ENCODE data around the gene CNIH2.

The CNIH2 gene

GRCh38 chr11:66279092-66279734 is 1.2 kb downstream of the CNIH2 start:
- Histone ChIP-seq H3K9me3 (ENCODE audit: control extremely low read depth in 1 of 5, control insufficient read depth in 4 of 5, insufficient read depth in 2 of 5, low read depth in 1 of 5, low read length in 4 of 5) (no peaks in the 10 kb centered on the region), H3K4me3 (ENCODE audit: control insufficient read depth in 1 of 7, extremely low read depth in 1 of 7, insufficient read depth in 4 of 7, low read depth in 2 of 7, low read length in 6 of 7) (no peak overlapping the region), H3K36me3 (ENCODE audit: control insufficient read depth in 4 of 4, insufficient read depth in 4 of 4, low read length in 3 of 4) (peaks cover 5 to 25% (median 19%) of the 10 kb centered on the region in 4 experiments), H3K4me1 (ENCODE audit: control extremely low read depth in 1 of 4, control insufficient read depth in 4 of 4, insufficient read depth in 4 of 4, low read length in 3 of 4) (peaks cover 0 to 40% (median 32%) of the 10 kb centered on the region in 4 experiments), H3K27me3 (replicated peaks in 2 of 5; ENCODE audit: control insufficient read depth in 4 of 5, insufficient read depth in 5 of 5, low read length in 4 of 5) (peaks cover 0 to 18% (median 15%) of the 10 kb centered on the region in 5 experiments), H3K27ac (ENCODE audit: insufficient read depth in 1 of 2, low read depth in 1 of 2, low read length in 2 of 2, poor library complexity in 1 of 2, severe bottlenecking in 2 of 2) (no peak overlapping the region)
- 89% methylated on average over 15 of the region's 15 CpGs for WGBS (ENCODE audit: insufficient coverage)
- ChIA-PET CTCF (interaction anchor here (1.2 to 11.6 kb wide), 5 partner anchors 10 to 57 kb away, joined by 3 to 100 read pairs (median 6); partner anchors contain the start of genes RAB1B and YIF1A), POLR2A (interaction anchor here (0.7 to 1.1 kb wide), 2 partner anchors 10 kb away, joined by 3 to 6 read pairs; partner anchors contain the start of genes RAB1B and YIF1A)
- no peak for DNase-seq

GRCh38 chr11:66280428-66280827 is 2.5 kb downstream of the CNIH2 start:
- Histone ChIP-seq H3K27me3 (replicated peaks in 2 of 5; ENCODE audit: control insufficient read depth in 4 of 5, insufficient read depth in 5 of 5, low read length in 4 of 5) (peaks cover 0 to 18% (median 14%) of the 10 kb centered on the region in 5 experiments), H3K4me1 (ENCODE audit: control extremely low read depth in 1 of 4, control insufficient read depth in 4 of 4, insufficient read depth in 4 of 4, low read length in 3 of 4) (peaks cover 0 to 40% (median 32%) of the 10 kb centered on the region in 4 experiments), H3K27ac (ENCODE audit: insufficient read depth in 1 of 2, low read depth in 1 of 2, low read length in 2 of 2, poor library complexity in 1 of 2, severe bottlenecking in 2 of 2) (no peak overlapping the region), H3K36me3 (ENCODE audit: control insufficient read depth in 4 of 4, insufficient read depth in 4 of 4, low read length in 3 of 4) (peaks cover 0 to 19% (median 11%) of the 10 kb centered on the region in 4 experiments), H3K4me3 (ENCODE audit: control insufficient read depth in 1 of 7, extremely low read depth in 1 of 7, insufficient read depth in 4 of 7, low read depth in 2 of 7, low read length in 6 of 7) (no peak overlapping the region), H3K9me3 (ENCODE audit: control extremely low read depth in 1 of 5, control insufficient read depth in 4 of 5, insufficient read depth in 2 of 5, low read depth in 1 of 5, low read length in 4 of 5) (no peaks in the 10 kb centered on the region)
- POLR2A ChIA-PET: interaction anchor here (0.6 to 1.1 kb wide), 2 partner anchors 66 to 336 kb away, joined by 3 to 5 read pairs; partner anchors contain the start of gene RBM14
- DNase-seq: no peak
- CTCF ChIA-PET: interaction anchor here (1.1 to 11.6 kb wide), 7 partner anchors 9 to 58 kb away, joined by 3 to 100 read pairs (median 4); partner anchors contain the start of genes RAB1B and YIF1A
- WGBS (ENCODE audit: insufficient coverage): 97% methylated on average over 11 of the region's 14 CpGs

GRCh38 chr11:66281001-66281400 is 3.0 kb downstream of the CNIH2 start:
- Histone ChIP-seq H3K27me3 (replicated peaks in 2 of 5; ENCODE audit: control insufficient read depth in 4 of 5, insufficient read depth in 5 of 5, low read length in 4 of 5) (peaks cover 0 to 18% (median 14%) of the 10 kb centered on the region in 5 experiments), H3K27ac (ENCODE audit: insufficient read depth in 1 of 2, low read depth in 1 of 2, low read length in 2 of 2, poor library complexity in 1 of 2, severe bottlenecking in 2 of 2) (no peak overlapping the region), H3K4me1 (ENCODE audit: control extremely low read depth in 1 of 4, control insufficient read depth in 4 of 4, insufficient read depth in 4 of 4, low read length in 3 of 4) (peaks cover 0 to 40% (median 32%) of the 10 kb centered on the region in 4 experiments), H3K36me3 (ENCODE audit: control insufficient read depth in 4 of 4, insufficient read depth in 4 of 4, low read length in 3 of 4) (peaks cover 0 to 14% (median 7%) of the 10 kb centered on the region in 4 experiments), H3K9me3 (ENCODE audit: control extremely low read depth in 1 of 5, control insufficient read depth in 4 of 5, insufficient read depth in 2 of 5, low read depth in 1 of 5, low read length in 4 of 5) (no peaks in the 10 kb centered on the region), H3K4me3 (ENCODE audit: control insufficient read depth in 1 of 7, extremely low read depth in 1 of 7, insufficient read depth in 4 of 7, low read depth in 2 of 7, low read length in 6 of 7) (no peak overlapping the region)
- no peak for DNase-seq
- 98% methylated on average over 5 of the region's 6 CpGs for WGBS (ENCODE audit: insufficient coverage)
- ChIA-PET CTCF (interaction anchor here (0.7 to 11.6 kb wide), 7 partner anchors 8 to 59 kb away, joined by 3 to 100 read pairs (median 4); partner anchors contain the start of genes RAB1B and YIF1A), POLR2A (interaction anchor here (0.6 kb wide), 1 partner anchor 66 kb away, joined by 5 read pairs; no protein-coding TSS in a partner anchor)

- POLR2A ChIA-PET: interaction anchor here (1.0 kb wide), 1 partner anchor 14 kb away, joined by 3 read pairs; the partner anchor contains the start of gene RAB1B
- WGBS (ENCODE audit: insufficient coverage): 25% methylated on average over 8 of the region's 20 CpGs
- peaks cover 0 to 31% (median 23%) of the 10 kb centered on the region in 4 experiments for H3K4me1 ChIP-seq (ENCODE audit: control extremely low read depth in 1 of 4, control insufficient read depth in 4 of 4, insufficient read depth in 4 of 4, low read length in 3 of 4)
- peaks cover 0 to 18% (median 14%) of the 10 kb centered on the region in 5 experiments for H3K27me3 ChIP-seq (replicated peaks in 2 of 5; ENCODE audit: control insufficient read depth in 4 of 5, insufficient read depth in 5 of 5, low read length in 4 of 5)
- no peak for DNase-seq
- no peaks in the 10 kb centered on the region for H3K9me3 ChIP-seq (ENCODE audit: control extremely low read depth in 1 of 5, control insufficient read depth in 4 of 5, insufficient read depth in 2 of 5, low read depth in 1 of 5, low read length in 4 of 5)
- H3K4me3 ChIP-seq (ENCODE audit: control insufficient read depth in 1 of 7, extremely low read depth in 1 of 7, insufficient read depth in 4 of 7, low read depth in 2 of 7, low read length in 6 of 7): no peak overlapping the region
- peaks cover 0 to 8% (median 2%) of the 10 kb centered on the region in 4 experiments for H3K36me3 ChIP-seq (ENCODE audit: control insufficient read depth in 4 of 4, insufficient read depth in 4 of 4, low read length in 3 of 4)
- CTCF ChIA-PET: interaction anchor here (1.0 to 11.6 kb wide), 7 partner anchors 14 to 60 kb away, joined by 3 to 100 read pairs (median 4); partner anchors contain the start of gene RAB1B
- no peak overlapping the region for H3K27ac ChIP-seq (ENCODE audit: insufficient read depth in 1 of 2, low read depth in 1 of 2, low read length in 2 of 2, poor library complexity in 1 of 2, severe bottlenecking in 2 of 2)
These were observed 3.9 kb downstream of the CNIH2 start for GRCh38 chr11:66281776-66282467.

- no peak overlapping the region for H3K4me3 ChIP-seq (ENCODE audit: control insufficient read depth in 1 of 7, extremely low read depth in 1 of 7, insufficient read depth in 4 of 7, low read depth in 2 of 7, low read length in 6 of 7)
- ChIA-PET POLR2A (interaction anchor here (0.6 to 1.0 kb wide), 2 partner anchors 14 to 81 kb away, joined by 3 to 5 read pairs; partner anchors contain the start of gene RAB1B), CTCF (interaction anchor here (0.8 to 11.6 kb wide), 8 partner anchors 14 to 104 kb away, joined by 3 to 100 read pairs (median 4); partner anchors contain the start of gene RAB1B)
- no peak overlapping the region for H3K27ac ChIP-seq (ENCODE audit: insufficient read depth in 1 of 2, low read depth in 1 of 2, low read length in 2 of 2, poor library complexity in 1 of 2, severe bottlenecking in 2 of 2)
- H3K4me1 ChIP-seq (ENCODE audit: control extremely low read depth in 1 of 4, control insufficient read depth in 4 of 4, insufficient read depth in 4 of 4, low read length in 3 of 4): peaks cover 0 to 29% (median 21%) of the 10 kb centered on the region in 4 experiments
- 16% methylated on average over 27 of the region's 35 CpGs for WGBS (ENCODE audit: insufficient coverage)
- peaks cover 0 to 18% (median 14%) of the 10 kb centered on the region in 5 experiments for H3K27me3 ChIP-seq (replicated peaks in 2 of 5; ENCODE audit: control insufficient read depth in 4 of 5, insufficient read depth in 5 of 5, low read length in 4 of 5)
- no peaks in the 10 kb centered on the region for H3K9me3 ChIP-seq (ENCODE audit: control extremely low read depth in 1 of 5, control insufficient read depth in 4 of 5, insufficient read depth in 2 of 5, low read depth in 1 of 5, low read length in 4 of 5)
- DNase-seq: peak; percentile 98 to 99 (median 99)
- H3K36me3 ChIP-seq (ENCODE audit: control insufficient read depth in 4 of 4, insufficient read depth in 4 of 4, low read length in 3 of 4): peaks cover 0 to 8% (median 2%) of the 10 kb centered on the region in 4 experiments
These were observed 4.8 kb downstream of the CNIH2 start for GRCh38 chr11:66282468-66283455.
